ENCODE data around the gene ZNF786. TPM values are rescaled to one million over a fixed set of nuclear protein-coding genes. Genes with fewer than 3 reads are reported as not detected.

ZNF786 gene
- 5.4 TPM for total RNA-seq
- long read RNA-seq, transcript ZNF786-202 (4 exons, 2,874 nt): major isoform, 11 of 24 reads
- long read RNA-seq, partial matches to known transcripts: 1 of 24 reads
- long read RNA-seq, other reads (novel, unspliced or antisense): 9 of 24 reads

DNA sequence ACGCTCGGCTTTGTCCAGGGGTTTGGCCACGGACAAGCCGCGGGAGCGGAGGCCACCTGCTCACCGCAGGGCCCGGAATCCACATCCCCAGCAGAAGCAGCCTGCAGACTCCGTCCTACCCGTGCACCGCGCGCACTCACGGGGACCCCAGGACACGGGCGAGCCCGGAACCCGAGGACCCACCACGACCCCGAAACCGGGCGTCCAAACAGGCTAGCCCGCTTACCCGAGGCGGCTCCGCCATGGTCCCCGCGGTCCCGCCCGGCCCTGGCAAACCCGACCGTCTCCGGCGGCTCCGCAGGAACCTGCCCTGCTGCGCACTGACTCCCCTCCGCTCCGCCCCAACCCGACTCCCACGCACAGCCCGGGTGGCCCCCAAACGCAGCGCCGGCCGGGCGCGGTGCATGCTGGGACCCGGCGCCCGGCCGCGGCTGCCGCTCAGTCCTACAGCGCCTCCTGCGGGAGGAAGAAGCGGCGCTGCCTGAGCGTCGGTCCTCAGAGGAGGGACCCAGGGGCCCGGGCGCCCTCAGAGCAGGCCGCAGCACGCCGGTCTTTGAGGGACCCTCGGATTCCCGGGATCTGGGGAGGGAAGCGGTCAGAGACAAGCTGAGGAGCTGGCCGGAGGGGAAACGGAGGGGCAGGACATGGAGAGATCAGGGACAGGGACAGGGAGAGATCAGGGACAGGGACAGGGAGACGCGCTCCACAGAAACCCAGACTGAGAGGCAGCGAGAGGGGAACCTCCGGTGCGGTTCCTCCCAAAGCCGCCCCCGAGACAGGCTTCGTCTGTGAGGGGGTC, at the start of gene ZNF786:
TSS of gene ZNF786 (minus strand) at position 322 of the 799 bp plus-strand sequence. CDS start at position 244, 78 bp downstream.
- Histone ChIP-seq H3K27me3 (ENCODE audit: low read depth) (no peaks in the 10 kb centered on the region), H3K27ac (peak within 1 kb of the TSS; percentile 98), H3K4me3 (peak within 1 kb of the TSS; percentile 94), H3K9me3 (no peaks in the 10 kb centered on the region), H3K4me1 (peaks cover 20% of the 10 kb centered on the region), H3K36me3 (no peaks in the 10 kb centered on the region)
- DNase-seq (peak; percentile 92), ATAC-seq (peak; percentile 98 to 99)
- TF ChIP-seq, protein P1, sequence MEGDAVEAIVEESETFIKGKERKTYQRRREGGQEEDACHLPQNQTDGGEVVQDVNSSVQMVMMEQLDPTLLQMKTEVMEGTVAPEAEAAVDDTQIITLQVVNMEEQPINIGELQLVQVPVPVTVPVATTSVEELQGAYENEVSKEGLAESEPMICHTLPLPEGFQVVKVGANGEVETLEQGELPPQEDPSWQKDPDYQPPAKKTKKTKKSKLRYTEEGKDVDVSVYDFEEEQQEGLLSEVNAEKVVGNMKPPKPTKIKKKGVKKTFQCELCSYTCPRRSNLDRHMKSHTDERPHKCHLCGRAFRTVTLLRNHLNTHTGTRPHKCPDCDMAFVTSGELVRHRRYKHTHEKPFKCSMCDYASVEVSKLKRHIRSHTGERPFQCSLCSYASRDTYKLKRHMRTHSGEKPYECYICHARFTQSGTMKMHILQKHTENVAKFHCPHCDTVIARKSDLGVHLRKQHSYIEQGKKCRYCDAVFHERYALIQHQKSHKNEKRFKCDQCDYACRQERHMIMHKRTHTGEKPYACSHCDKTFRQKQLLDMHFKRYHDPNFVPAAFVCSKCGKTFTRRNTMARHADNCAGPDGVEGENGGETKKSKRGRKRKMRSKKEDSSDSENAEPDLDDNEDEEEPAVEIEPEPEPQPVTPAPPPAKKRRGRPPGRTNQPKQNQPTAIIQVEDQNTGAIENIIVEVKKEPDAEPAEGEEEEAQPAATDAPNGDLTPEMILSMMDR (IDR thresholded peaks at IDR 0.05): peak; percentile 90
- intact Hi-C loops (cut with DNase I): loop anchor here (10.0 kb wide), 1 partner anchor 86 kb away; no protein-coding TSS in a partner anchor

- peaks cover 15% of the 10 kb centered on the region for H3K36me3 ChIP-seq
- H3K9me3 ChIP-seq: no peaks in the 10 kb centered on the region
- H3K4me3 ChIP-seq: no peak overlapping the region
- H3K4me1 ChIP-seq: no peaks in the 10 kb centered on the region
- intact Hi-C loops (cut with DNase I): no loop called here
- no peak overlapping the region for H3K27ac ChIP-seq
- no peaks in the 10 kb centered on the region for H3K27me3 ChIP-seq (ENCODE audit: low read depth)
- ATAC-seq: no peak
- TF ChIP-seq, protein P1 (IDR thresholded peaks at IDR 0.05): no peak
- no peak for DNase-seq
Measured at GRCh38 chr7:149136118-149136517, 45.6 kb upstream of the ZNF786 start.

GRCh38 chr7:149133028-149133710, 42.7 kb upstream of the ZNF786 start:
- Histone ChIP-seq H3K36me3 (peaks cover 21% of the 10 kb centered on the region), H3K27me3 (ENCODE audit: low read depth) (no peaks in the 10 kb centered on the region), H3K27ac (no peak overlapping the region), H3K4me3 (no peak overlapping the region), H3K9me3 (no peaks in the 10 kb centered on the region), H3K4me1 (peaks cover 2% of the 10 kb centered on the region)
- no peak for ATAC-seq
- TF ChIP-seq, protein P1 (IDR thresholded peaks at IDR 0.05): no peak
- intact Hi-C loops (cut with DNase I): no loop called here
- DNase-seq: no peak

DNA sequence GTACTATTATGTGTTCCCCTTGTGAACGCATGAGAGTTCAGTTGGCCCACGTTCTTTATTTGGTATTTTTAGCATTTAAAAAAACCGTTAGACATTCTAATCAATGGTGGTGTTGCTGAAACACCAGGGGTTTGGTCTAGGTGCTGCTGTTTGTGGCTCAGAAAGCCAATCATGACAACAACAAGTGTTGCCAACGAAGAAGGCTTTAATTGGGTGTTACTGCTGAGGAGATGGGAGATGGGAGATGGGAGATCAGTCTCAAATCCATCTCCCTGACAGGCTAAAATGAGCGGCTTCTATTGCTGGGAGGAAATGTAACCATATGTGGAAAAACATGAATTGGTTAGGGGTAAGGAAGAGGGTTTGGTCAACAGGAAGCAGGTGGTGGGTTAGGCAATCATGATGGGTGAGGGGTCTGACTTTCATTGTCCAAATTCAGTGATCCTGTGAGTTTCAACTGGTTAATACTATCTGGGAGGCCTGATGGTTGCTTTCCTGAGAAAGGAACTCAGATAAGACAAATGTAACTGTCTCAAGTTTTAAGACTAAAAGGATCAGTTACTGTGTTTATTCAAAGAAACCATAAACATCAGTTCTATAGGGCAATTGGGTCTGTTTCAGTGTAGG, 40.2 kb upstream of the ZNF786 start:
- H3K9me3 ChIP-seq: no peaks in the 10 kb centered on the region
- intact Hi-C loops (cut with DNase I): no loop called here
- TF ChIP-seq, protein P1 (IDR thresholded peaks at IDR 0.05): no peak
- peaks cover 6% of the 10 kb centered on the region for H3K4me1 ChIP-seq
- H3K27me3 ChIP-seq (ENCODE audit: low read depth): no peaks in the 10 kb centered on the region
- no peak overlapping the region for H3K4me3 ChIP-seq
- H3K27ac ChIP-seq: no peak overlapping the region
- DNase-seq: no peak
- H3K36me3 ChIP-seq: peaks cover 21% of the 10 kb centered on the region
- no peak for ATAC-seq

- Histone ChIP-seq H3K27me3 (ENCODE audit: low read depth) (no peaks in the 10 kb centered on the region), H3K27ac (peak overlapping the region; percentile 96), H3K9me3 (no peaks in the 10 kb centered on the region), H3K4me3 (peak overlapping the region; percentile 99), H3K4me1 (peaks cover 17% of the 10 kb centered on the region), H3K36me3 (peaks cover 11% of the 10 kb centered on the region)
- intact Hi-C loops (cut with DNase I): no loop called here
- ATAC-seq (peak; percentile 86 to 90), DNase-seq (peak; percentile 82)
- TF ChIP-seq, protein P1 (IDR thresholded peaks at IDR 0.05): no peak
Measured at GRCh38 chr7:149126662-149127266, 36.2 kb upstream of the ZNF786 start.
